Neutrophil (primary cell): ENCODE measurements around the gene FGF14.

ENCODE experiments used
- H3K27ac ChIP-seq: fragments of 200-600 bp; sonication (generic); 2 replicates; pipeline ENCODE4 v1.5.1; 2016; ENCODE audit warnings: mild to moderate bottlenecking, moderate library complexity
- H3K27me3 ChIP-seq: fragments of 200-600 bp; sonication (generic); 2 replicates; pipeline ENCODE4 v1.6.0; 2016; ENCODE audit warnings: mild to moderate bottlenecking
- H3K36me3 ChIP-seq: fragments of 200-600 bp; sonication (generic); 2 replicates; pipeline ENCODE4 v1.5.1; 2017
- H3K4me1 ChIP-seq, 2 experiments: fragments of 200-600 bp in 1 of 2; sonication (generic) in 1 of 2; 1 replicate in 1 of 2; 2 replicates in 1 of 2; pipeline versions ENCODE4 v1.5.1 to v1.6.1; 2013 to 2016; ENCODE audit warnings: low read depth in 1 of 2, low read length in 1 of 2, mild to moderate bottlenecking in 1 of 2, moderate library complexity in 1 of 2; ENCODE audit not compliant: control insufficient read depth in 1 of 2, insufficient read depth in 1 of 2
- H3K4me3 ChIP-seq, 2 experiments: fragments of 200-600 bp in 1 of 2; sonication (generic) in 1 of 2; 1 replicate in 1 of 2; 2 replicates in 1 of 2; pipeline ENCODE4 v1.5.1; 2013 to 2016; ENCODE audit warnings: low read depth in 1 of 2, low read length in 1 of 2, mild to moderate bottlenecking in 1 of 2, moderate library complexity in 1 of 2
- H3K9me3 ChIP-seq: fragments of 200-600 bp; sonication (generic); 2 replicates; pipeline ENCODE4 v1.5.1; 2016
- TF ChIP-seq, protein P1 (sequence below): fragments of 200-600 bp; sonication (generic); IDR thresholded peaks from 2 replicates; pipeline ENCODE4 v1.5.1; 2016; ENCODE audit warnings: antibody characterized with exemption

FGF14 gene

DNA sequence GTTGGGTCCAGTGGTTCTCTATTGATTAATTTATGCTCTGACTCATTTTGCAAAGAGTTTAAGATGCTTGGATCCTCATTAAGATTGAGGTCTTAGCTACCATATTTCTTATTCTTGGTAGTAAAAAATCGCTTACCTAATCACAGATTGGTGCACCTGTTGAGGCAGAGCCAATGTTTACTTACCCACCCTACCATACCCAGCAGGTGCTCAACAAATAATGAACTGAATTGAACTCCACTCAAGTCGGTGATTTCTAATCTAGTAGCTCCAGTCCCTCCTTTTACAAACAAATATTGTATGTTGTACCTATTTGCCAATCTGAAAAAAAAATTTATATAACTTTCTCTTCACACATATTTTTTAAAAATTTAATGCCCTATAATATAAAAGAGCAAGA is 361.0 kb downstream of the FGF14 start:
- H3K4me3 ChIP-seq = no peak overlapping the region
- H3K27ac ChIP-seq = no peak overlapping the region
- no peaks in the 10 kb centered on the region for H3K36me3 ChIP-seq
- H3K4me1 ChIP-seq = no peaks in the 10 kb centered on the region
- TF ChIP-seq, protein P1, sequence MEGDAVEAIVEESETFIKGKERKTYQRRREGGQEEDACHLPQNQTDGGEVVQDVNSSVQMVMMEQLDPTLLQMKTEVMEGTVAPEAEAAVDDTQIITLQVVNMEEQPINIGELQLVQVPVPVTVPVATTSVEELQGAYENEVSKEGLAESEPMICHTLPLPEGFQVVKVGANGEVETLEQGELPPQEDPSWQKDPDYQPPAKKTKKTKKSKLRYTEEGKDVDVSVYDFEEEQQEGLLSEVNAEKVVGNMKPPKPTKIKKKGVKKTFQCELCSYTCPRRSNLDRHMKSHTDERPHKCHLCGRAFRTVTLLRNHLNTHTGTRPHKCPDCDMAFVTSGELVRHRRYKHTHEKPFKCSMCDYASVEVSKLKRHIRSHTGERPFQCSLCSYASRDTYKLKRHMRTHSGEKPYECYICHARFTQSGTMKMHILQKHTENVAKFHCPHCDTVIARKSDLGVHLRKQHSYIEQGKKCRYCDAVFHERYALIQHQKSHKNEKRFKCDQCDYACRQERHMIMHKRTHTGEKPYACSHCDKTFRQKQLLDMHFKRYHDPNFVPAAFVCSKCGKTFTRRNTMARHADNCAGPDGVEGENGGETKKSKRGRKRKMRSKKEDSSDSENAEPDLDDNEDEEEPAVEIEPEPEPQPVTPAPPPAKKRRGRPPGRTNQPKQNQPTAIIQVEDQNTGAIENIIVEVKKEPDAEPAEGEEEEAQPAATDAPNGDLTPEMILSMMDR = no peak
- no peaks in the 10 kb centered on the region for H3K27me3 ChIP-seq
- no peaks in the 10 kb centered on the region for H3K9me3 ChIP-seq

DNA sequence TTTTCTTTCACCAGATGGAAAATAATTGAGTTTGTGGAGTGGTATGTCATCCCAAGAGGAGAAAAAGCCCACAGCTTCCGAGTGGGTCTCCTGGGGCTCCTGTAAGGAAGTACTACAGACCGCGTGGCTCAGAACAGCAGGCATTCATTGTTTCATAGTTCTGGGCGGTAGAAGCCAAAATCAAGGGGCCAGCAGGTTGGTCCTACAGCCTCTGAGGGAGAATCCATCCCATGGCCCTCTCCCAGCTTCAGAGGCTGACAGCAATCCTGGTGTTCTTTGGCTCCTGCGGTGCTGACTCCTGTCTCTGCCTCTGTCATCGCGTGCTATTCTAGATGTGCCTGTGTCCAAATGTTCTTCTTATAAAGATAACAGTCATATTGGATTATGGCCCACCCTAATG is 362.6 kb downstream of the FGF14 start:
- Histone ChIP-seq H3K36me3 (no peaks in the 10 kb centered on the region), H3K4me1 (no peaks in the 10 kb centered on the region), H3K27me3 (no peaks in the 10 kb centered on the region), H3K27ac (no peak overlapping the region), H3K9me3 (no peaks in the 10 kb centered on the region), H3K4me3 (no peak overlapping the region)
- TF ChIP-seq, protein P1 = no peak

DNA sequence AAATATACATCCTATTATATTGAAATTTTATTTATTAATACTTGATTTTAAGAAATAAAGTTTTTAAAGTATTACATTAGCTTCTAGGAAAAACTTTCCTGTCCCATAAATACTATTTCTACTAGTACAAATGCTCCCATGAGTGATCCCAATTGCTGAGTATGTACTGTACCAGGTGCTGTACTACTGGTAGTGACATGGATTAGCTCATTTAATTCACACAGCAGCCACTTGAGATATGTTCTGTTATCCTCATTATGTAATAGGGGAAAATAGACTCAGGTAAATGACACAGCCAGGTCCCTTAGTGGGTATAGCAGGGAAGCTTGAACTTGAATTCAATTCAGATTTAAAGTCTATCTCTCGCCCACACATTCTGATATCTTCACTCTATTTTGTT is 363.1 kb downstream of the FGF14 start:
- TF ChIP-seq, protein P1 = no peak
- no peaks in the 10 kb centered on the region for H3K27me3 ChIP-seq

DNA sequence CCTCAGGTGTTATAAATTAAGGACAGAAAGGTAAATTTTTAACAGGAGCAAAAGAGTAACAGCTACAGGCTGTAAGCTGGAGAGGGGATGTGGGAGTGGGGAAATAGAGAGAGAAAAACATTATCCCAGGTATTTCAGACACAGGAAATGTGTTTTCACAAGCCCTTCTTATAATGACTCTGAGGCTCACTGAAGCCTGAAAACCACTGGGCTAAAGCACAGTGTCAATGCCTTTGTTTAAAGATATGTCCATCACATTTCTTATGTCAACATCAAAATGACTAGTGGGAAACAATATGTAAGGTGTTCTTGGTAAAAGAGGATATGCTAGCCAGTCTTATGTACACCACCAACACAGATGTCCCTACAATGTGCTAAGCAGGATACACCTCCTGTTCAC is 365.9 kb downstream of the FGF14 start:
- H3K36me3 ChIP-seq = no peaks in the 10 kb centered on the region
- H3K9me3 ChIP-seq = no peaks in the 10 kb centered on the region
- H3K4me3 ChIP-seq = no peak overlapping the region
- no peaks in the 10 kb centered on the region for H3K27me3 ChIP-seq
- TF ChIP-seq, protein P1 = no peak
- H3K27ac ChIP-seq = no peak overlapping the region
- no peaks in the 10 kb centered on the region for H3K4me1 ChIP-seq

More for the DNA sequence above, 363.1 kb downstream of the FGF14 start:
- Histone ChIP-seq H3K9me3 (no peaks in the 10 kb centered on the region), H3K36me3 (no peaks in the 10 kb centered on the region), H3K4me1 (no peaks in the 10 kb centered on the region), H3K27ac (no peak overlapping the region), H3K4me3 (no peak overlapping the region)

DNA sequence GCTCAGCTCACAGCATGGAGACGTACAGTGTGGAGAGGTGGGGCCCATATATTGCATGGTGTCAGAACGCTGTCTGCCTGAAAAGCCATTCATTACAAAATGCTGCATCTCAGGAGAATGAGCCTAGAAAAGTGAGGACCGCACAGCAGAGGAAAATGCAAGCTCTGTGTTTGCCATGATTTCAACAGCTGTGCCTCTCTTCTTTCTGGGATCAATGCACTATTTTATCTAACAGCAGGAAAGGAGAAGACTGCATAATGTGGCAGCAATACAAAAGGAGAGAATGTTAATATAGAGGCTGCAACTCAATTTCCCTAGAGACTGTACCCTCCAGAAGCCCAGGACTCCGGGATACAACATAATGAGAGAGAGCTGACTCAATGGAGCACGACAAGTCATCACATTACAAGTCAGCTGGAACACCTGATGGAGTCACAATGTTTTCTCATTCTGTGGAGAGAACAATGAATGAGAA is 368.0 kb downstream of the FGF14 start:
- TF ChIP-seq, protein P1 = no peak
- no peaks in the 10 kb centered on the region for H3K27me3 ChIP-seq
- H3K36me3 ChIP-seq = no peaks in the 10 kb centered on the region
- H3K4me1 ChIP-seq = no peaks in the 10 kb centered on the region
- no peaks in the 10 kb centered on the region for H3K9me3 ChIP-seq
- H3K4me3 ChIP-seq = no peak overlapping the region
- no peak overlapping the region for H3K27ac ChIP-seq

DNA sequence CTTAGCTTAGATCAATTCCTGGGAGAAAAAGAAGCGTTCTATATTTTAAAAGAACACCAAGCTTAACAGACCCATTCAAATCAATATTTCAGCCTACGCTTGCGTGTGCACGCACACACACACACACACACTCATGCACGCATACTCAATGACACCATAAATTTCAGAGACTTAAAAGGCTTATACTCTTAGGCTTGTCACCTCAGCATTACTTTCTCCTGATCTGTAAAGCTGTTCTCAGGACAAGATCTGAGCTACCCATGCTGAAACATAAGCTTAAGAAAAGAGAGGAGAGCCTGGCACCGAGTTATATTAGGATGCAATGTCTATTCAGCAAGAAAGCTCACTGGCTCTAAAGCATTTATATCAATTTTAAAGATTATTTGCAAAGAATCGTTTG is 368.5 kb downstream of the FGF14 start:
- Histone ChIP-seq H3K4me1 (no peaks in the 10 kb centered on the region), H3K27ac (no peak overlapping the region), H3K27me3 (no peaks in the 10 kb centered on the region), H3K36me3 (no peaks in the 10 kb centered on the region), H3K9me3 (no peaks in the 10 kb centered on the region), H3K4me3 (no peak overlapping the region)
- TF ChIP-seq, protein P1 = no peak
